HG03520 (cell line): ENCODE data around the gene CAP2.

Source experiments
- ATAC-seq: cut with Tn5 transposase; IDR thresholded peaks from one replicate; pipeline ENCODE4 v1.9.1; 2021; ENCODE audit warnings: mild to moderate bottlenecking, moderate library complexity; ENCODE audit not compliant: unreplicated experiment

The CAP2 gene, protein sequence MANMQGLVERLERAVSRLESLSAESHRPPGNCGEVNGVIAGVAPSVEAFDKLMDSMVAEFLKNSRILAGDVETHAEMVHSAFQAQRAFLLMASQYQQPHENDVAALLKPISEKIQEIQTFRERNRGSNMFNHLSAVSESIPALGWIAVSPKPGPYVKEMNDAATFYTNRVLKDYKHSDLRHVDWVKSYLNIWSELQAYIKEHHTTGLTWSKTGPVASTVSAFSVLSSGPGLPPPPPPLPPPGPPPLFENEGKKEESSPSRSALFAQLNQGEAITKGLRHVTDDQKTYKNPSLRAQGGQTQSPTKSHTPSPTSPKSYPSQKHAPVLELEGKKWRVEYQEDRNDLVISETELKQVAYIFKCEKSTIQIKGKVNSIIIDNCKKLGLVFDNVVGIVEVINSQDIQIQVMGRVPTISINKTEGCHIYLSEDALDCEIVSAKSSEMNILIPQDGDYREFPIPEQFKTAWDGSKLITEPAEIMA

DNA sequence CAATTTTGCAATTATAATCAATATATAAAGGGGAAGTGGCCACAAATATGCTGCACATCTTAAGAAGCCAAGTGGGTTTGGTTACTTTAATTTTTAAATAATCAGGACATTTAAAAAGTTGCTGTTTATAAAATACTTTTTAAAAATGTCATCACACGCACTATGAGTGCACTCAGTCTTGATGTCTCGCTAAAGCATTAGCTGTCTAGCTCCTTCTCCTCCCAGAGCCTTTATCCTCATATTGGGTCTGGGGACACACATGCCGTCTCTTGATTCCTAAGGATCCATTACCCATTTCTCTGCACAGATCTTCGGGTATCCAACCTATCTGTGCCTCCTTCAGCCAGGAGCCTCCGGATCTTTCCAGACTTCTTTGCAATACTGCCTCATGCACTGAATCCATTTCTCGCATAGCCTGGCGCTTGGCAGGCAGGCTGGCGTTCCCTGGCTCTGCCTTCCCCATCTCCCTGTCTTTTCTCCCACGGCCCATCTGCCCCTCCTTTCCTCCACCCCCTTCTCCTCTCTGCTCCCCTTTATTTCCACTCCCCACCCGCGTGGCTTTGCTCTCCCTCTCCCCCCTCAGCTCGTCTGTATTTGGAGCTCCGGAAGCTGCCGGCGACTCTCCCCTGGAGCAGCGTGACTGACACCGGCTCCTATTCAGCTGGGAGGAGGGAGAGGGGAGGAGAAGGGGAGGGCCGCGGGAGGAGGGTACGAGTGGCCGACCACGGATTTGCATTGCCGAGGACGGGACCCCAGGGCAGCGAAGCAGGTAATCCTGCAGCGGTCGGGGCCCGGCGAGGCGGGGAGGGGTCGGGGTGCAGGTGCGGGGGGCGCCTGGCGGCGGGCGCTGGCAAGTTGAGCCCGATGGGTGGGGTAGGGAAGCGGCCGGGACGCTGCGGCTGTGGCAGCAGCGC is at the start of gene CAP2:
TSS of gene CAP2 (plus strand) at position 618 of the 914 bp plus-strand sequence. CDS start 27,961 bp downstream, outside the sequence.
- ATAC-seq, result no peak

DNA sequence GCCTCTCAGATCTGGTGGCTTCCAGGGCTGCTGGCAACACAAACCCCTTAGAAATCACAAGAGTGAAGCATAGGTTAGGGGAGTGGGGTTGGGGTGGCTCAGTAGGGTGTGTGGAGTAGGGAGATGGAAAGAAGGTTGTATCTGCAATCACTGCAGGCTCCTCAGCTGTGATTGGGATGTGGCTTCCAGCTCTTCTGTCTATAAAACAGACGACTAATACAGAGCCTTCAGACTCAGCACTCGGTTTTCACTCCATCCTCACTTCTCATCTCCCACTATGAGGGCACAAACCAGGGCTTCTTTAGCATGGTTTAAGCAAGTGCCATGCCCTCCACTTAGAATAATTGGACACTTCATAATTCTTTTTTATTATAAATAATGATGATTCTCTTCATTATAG is 46.4 kb upstream of the CAP2 start:
- ATAC-seq, result no peak

DNA sequence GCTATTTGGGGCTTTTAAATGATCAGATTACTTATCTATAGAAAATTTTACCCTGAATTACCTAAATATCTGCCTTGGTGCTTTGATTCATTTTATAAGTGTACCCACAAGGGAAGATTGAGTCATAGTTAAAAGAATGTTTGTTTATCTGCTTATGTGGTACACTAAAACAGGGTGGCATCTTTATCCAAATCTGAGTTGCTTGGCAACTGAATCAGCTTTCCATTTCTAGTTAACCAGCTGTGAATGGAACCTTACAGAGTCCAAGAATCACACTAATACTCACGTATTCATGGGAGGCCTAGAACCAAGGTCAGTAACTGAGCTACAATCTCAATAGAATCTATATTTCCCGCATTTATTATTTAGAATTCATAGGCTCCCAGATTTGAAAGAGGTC is 44.0 kb upstream of the CAP2 start:
- ATAC-seq, result no peak

DNA sequence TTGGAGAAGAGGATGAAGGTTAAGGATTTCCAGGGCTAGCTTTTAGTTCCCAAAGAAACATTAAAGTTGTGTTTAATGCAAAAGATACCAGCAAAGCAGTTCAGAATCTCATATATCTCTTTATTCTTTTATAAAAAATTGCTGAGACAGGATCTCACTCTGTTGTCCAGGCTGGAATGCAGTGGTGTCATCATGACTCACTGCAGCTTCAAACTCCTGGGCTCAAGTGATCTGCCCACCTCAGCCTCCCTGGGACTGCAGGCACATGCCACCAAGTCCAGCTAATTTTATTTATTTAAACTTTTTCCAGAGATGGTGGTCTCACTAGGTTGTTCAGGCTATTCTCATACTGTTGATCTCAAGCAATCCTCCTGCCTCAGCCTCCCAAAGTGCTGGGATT is 41.1 kb upstream of the CAP2 start:
- no peak for ATAC-seq

DNA sequence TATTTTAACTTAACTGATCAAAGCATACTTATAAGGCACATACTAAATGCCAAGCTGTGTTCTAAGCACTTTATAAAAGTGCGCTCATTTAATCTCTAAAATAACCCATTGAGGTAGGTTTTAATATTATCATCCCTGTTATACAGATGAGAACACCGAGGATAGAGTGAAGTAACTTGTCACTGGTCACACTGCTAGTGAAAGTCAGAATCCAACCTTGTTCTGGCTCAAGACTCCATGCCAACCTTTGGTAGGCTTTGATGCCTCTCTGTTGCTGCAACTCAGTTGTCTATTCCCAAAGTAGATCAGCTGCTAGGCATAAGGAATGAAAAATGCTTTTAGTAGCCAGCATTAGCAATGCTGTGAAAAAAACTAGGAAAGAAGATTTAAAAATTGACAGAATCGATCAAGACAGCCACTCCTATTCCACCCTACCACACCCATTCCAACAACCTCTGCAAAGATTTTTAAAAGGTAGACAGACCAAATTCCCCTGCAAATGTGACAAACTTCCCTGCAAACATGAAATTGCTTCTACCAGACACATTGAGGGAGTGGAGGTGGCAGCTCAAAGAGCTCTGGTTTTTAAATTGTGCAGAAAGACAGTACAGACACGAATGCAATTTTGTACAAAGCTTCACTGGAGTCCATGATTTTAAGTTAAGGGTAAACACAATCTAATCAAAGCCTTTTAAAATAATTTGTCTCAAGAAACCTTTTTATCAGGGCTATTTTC is 39.8 kb upstream of the CAP2 start:
- ATAC-seq, result no peak

DNA sequence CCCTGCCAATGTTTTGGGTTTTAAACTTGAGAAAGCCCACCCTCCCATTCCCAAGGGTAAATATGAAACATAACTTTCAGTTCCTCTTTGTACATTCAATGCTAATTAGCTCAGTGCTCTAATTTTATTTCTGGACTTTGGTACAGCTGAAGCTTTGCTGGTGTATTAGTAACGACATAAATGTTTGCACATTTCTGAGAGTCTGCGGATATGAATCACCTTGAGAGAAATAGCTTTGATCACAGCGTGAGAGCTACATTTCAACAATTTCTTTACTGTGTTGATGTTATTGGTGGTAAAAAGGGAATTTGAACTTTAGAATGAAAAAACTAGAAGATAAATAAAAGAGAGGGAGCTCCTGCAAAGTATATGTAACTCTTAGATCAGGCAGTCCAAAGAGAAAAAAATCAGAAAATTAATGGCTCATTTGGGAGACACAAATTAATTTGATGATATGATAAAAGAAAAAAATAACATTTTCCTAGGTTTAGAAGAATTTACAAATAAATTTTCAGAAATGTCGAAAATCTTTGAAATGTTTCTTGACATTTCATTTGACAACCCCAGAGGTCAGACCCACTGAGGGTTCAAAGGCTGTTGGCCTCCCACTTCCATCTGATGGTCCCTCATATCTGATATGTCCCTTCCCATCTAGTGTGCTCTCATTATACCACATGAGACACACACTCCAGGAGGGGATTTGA is 38.5 kb upstream of the CAP2 start:
- no peak for ATAC-seq

DNA sequence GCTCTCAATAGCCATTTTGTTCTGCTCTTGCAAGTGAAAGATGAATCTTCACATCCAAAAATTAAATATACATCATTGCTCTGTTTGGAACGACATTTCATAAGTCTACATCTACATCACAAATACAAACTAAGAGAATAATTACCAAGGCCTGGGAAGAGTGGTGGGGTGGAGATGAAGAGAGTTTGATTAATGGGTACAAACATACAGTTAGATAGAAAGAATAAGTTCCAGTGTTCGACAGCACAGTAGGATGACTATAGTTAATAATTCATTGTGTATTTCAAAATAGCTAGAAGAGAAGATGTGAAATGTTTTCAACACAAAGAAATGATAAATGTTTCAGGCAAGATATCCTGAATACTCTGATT is 38.0 kb upstream of the CAP2 start:
- ATAC-seq, result no peak

DNA sequence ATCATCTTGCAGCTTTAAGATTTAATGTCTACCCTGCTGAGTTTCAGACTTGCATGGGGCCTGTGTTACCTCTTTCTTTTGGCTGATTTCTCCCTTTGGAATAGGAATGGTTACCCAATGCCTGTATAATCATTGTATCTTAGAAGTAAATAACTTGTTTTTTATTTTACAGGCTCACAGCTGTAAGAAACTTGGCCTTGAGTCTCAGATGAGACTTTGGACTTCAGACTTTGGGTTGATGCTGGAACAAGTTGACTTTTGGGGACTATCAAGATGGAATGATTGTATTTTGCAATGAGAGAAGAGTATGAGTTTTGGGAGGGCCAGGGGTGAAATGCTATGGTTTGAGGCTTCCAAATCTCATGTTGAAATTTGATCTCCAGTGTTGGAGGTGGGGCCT is 34.9 kb upstream of the CAP2 start:
- ATAC-seq, result no peak

DNA sequence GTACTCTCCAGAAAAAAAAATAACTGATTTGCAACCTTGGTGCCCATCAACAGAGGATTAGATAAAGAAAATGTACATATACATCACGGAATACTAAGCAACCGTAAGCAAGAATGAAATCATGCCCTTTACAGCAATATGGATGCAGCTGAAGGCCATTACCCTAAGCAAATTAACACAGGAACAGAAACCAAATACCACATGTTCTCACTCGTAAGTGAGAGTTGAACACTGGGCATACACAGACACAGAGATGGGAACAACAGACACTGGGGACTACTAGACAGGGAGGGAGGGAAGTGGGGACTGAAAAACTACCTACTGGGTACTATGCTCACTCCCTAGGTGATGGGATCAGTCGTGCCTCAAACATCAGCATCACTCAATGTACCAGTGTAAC is 32.8 kb upstream of the CAP2 start:
- no peak for ATAC-seq

DNA sequence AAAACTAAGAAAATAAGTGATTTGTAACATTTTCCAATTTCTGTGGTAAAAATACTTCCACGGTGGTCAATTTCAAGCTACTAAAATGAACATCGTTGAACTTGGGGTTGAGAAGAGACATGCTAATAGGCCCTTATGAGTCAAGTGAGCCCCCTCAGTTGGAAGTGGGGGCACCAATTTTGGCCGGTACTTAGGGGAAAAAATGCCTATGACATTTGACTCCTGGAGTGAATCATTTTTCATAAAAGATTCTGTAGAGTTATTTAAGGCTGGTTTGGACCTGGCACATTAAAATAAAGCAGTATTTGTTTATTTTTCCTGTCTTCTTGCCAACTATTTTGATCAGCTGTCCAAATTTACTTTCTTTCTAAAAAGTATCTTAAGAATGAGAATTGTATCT is 32.4 kb upstream of the CAP2 start:
- ATAC-seq, result no peak

DNA sequence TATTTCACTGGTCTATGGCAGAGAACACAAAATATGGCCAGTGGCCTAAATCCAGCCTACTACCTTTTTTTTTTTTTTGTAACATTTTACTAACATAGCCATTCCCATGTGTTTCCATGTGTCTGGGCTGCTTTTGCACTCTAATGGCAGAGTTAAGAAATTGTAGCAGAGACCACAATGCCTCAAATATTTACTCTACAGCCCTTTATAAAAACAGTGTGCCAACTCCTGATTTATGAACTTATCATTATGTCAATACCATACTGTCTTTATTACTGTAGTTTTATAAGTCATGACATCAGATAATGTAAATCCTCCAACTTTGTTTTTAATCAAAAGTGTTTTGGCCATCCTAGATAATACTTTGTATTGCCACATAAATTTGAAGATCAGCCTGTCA is 27.4 kb upstream of the CAP2 start:
- no peak for ATAC-seq

DNA sequence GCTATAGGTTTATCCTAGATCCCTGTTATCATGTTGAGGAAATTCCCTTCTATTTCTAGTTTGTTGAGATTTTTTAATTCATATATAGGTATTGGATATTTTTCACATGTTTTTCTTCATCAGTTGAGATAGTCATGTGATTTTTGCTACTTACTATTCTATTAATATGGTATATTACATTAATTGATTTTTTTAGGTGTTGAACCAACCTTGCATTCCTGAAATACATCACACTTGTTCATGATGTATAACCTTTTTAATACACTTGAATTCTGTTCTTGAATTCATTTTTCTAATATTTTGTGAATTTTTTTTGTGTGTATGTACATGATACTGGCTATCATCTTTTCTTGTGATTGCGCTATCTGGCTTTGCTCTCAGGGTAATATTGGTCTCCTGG is 25.5 kb upstream of the CAP2 start:
- ATAC-seq, result no peak

DNA sequence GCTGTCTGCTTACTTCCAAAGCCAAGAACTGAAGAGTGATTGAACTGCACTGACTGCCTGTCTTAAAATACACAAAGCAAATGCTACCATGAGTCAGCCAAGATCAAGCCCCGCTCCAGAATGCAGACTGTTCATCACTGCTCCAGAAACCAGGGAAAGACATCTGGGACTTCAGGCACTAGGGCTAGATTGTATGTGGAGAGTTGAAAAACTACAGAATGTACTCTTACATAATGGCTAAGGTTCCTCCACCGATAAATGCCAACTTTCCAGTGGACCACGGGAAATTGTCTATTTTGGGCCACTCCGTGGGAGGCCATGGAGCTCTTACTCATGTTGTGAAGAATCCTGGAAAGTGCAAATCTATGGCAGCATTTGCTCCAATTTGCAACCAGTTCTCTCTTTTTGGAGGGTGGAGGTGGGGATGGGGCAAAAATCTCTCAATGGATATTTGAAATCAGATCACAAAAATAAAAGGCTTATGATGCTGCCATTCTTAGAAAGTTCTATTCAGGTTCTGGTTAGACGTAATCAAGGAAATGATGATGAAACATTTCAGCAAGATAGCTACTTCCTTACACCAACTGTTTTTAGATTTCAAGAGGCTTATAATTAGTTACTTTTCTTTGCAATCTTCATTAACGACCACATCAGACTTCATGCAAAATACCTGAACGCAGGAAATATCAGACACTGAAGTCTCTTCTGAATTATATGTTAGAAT is 11.8 kb upstream of the CAP2 start:
- no peak for ATAC-seq

DNA sequence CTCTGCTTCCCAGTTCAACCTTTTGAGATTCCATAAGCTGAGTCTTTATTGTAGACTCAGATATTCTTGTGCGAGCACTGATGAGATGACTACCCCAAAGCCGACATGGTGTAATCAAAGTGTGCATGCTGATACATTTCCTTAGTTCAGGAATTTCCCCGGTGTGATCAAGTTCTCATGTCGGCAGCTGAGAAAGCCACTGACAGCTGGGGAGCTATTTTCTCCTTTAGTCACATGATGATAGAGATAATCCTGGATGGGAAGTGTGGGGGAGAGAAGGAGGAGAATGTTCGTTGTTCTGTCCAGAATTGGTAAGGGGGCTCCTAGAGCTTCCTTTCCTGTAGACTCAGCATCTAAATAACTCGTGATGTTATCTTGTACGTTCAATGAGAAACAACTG is 7.7 kb upstream of the CAP2 start:
- no peak for ATAC-seq

DNA sequence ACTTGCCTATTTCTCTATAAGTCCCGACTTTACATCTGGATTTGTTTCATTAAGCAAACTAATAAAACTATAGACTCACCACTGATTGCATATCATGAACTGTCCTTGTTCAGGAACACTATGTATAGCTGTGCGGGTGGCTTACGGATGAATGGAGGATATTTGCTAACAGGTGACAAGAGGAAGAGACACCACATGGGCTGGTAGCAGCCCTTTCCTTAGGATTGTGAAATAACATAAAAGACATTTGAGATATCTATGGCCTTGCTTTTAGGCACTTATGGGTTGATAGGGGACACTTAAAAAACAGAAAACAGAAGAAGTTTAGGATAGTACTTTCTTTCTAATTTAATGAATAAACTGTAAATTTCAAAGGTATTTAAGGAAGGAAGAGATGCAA is 5.0 kb upstream of the CAP2 start:
- no peak for ATAC-seq

DNA sequence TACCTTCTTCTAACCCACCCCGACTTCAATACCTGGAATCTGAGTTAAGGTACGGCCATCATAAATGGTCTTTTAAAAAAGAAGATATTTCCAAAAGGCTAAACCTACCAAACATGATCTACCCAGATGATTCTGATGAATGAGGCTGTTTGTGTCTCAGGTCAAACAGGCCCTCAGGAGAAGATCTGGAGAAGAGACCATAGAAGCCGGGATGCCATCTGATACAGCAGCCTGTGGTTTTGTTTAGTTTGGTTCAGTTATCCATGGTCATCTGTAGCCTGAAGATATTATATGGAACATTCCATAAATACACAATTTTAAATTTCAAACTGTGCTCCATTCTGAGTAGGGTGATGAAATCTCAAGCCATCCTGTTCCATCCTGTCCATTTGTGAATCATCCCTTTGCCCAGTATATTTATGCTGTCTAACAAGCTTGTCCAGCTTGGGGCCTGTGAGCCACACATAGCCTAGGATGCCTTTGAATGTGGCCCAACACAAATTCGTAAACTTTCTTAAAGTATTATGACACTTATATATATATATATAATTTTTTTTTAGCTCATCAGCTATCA is 4.0 kb upstream of the CAP2 start:
- ATAC-seq, result no peak

DNA sequence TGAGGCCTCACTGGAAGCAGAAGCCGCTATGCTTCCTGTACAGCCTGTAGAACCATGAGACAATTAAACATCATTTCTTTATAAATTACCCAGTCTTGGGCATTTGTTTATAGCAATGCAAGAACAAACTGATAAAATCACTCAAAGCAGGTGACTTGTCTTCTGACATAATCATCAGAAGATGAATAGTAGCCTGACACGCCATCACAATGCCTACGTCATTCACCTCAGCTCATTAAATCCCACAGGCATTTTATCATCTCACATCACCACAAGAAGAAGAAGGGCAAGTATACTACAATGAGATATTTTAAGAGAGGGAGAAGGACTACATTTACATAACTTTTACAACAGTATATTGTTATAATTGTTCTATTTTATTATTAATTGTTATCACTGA is 3.1 kb upstream of the CAP2 start:
- no peak for ATAC-seq

DNA sequence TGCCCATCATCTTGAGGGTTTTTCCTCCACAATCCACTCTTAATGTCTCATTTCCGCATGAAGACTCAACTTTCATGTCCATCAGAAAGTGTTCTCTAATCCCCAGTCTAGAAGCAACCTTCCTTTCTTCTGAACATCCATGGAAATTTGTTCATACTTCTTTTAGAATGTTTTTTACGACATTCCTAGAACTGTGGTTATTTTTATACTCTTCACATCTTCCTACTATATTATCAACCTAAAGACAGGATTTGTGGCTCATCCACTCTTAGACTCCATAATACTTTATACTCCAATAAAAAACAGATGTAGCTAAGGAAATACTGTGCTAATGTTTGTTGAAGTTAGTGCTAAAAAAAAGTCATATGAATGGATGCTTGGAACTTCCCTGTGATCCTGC is 1.4 kb upstream of the CAP2 start:
- no peak for ATAC-seq

DNA sequence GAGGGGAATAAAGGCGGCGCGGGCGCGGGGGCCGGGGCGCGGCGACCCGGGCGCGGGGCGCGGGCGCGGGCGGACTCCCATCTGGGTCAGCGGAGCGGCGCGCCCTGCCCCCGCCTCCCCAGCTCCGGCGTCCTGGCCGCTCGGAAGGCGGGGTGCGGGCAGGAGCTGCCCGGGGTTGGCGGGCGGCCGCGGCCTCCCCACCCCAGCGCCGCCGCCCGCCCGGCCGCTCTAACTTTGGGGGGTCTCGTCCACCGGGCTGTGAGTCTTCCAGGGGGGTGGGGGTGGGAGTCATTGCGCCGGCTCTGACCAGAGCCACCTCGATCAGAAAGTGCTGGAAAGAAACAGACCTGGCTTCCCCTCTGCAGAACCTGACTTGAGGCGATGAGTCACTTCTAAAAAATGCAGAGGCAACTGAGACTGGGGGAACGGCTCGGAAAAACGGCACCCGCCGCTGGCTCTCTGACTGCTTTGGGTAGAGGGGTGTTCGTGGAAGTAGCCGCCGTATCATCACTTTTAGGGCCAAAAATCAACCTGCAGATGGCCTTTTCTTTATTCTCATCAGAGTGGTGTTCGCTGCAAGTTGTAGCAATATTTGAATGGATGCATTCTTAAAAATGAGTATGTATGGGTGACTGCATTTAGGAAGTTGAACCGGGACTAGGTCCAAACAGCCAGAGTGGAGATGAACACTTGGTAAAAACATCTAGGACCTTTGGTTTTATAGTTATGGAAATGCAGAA is 667 bp downstream of the CAP2 start:
- ATAC-seq, result no peak
